Measurements from ENCODE around the gene SMAGP. TPM values are rescaled to one million over a fixed set of nuclear protein-coding genes. Genes with fewer than 3 reads are reported as not detected.
A peak's percentile ranks its signal among the peaks of the same experiment; 100 is the strongest.

The SMAGP gene
- total and polyA plus RNA-seq, 2 of the 4 experiments (the other 2 are of a cell fraction): 12.2 to 42.7 TPM

DNA sequence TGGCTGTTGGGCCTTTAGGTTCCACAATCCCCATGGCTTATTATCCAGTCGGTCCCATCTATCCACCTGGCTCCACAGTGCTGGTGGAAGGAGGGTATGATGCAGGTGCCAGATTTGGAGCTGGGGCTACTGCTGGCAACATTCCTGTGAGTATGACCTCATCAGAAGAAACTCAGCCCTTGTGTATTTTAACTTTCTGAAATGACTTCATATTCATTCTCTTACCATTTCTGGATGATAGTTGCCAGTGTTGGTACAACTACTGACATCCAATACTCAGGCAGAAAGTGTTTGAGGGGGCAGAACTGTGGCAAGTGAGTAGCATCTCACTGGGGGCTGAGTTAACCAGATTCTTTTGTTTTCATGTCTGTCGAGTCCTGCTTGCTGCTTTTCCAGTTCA lies 29.2 kb downstream of the SMAGP start:
- Histone ChIP-seq H2BK15ac (ENCODE audit: low read depth, low read length) (no peak overlapping the region), H3K36me3 (ENCODE audit: control insufficient read depth, insufficient read depth, low read length) (peaks cover 33% of the 10 kb centered on the region), H3K4ac (ENCODE audit: low read depth, low read length) (no peak overlapping the region), H3K9me1 (ENCODE audit: insufficient read depth, low read length) (peaks cover 18% of the 10 kb centered on the region), H4K8ac (ENCODE audit: low read depth in 2 of 2, low read length in 2 of 2) (no peak overlapping the region), H3K4me1 (ENCODE audit: control insufficient read depth, insufficient read depth, low read length) (peaks cover 8% of the 10 kb centered on the region), H2AK5ac (ENCODE audit: low read depth, low read length) (0 out of 2 replicates have a peak overlapping the region, but pooled peaks have one; percentile 14), H2BK120ac (ENCODE audit: low read depth, low read length) (no peak overlapping the region), H3K79me1 (ENCODE audit: low read depth in 1 of 2, low read length in 2 of 2) (peaks cover 27 to 65% of the 10 kb centered on the region in 2 experiments), H3K23ac (ENCODE audit: low read depth, low read length) (no peak overlapping the region), H4K20me1 (ENCODE audit: insufficient read depth, low read length) (peaks cover 9% of the 10 kb centered on the region; the same call in 1 of the 2 replicates), H2AFZ (replicated peaks; ENCODE audit: low read length, poor library complexity) (no peak overlapping the region), H2BK5ac (ENCODE audit: low read depth, low read length, poor library complexity, severe bottlenecking) (peak overlapping the region; percentile 59), H2BK20ac (ENCODE audit: low read depth, low read length) (no peak overlapping the region), H3K56ac (ENCODE audit: extremely low read depth, insufficient read depth, low read length) (no peak overlapping the region), H4K91ac (ENCODE audit: insufficient read depth, low read depth, low read length) (no peak overlapping the region), H3K9ac (ENCODE audit: low read depth, low read length) (0 out of 2 replicates have a peak overlapping the region, but pooled peaks have one; percentile 23), H2AK9ac (replicated peaks; ENCODE audit: low read depth, low read length, poor library complexity) (no peak overlapping the region), H4K5ac (ENCODE audit: low read depth, low read length) (no peak overlapping the region), H3K4me2 (ENCODE audit: low read depth, low read length) (peak overlapping the region; percentile 61), H3K14ac (replicated peaks; ENCODE audit: low read depth, low read length) (no peak overlapping the region), H3K27ac (ENCODE audit: insufficient read depth, low read length) (peak overlapping the region; percentile 38; the same call in 1 of the 2 replicates), H3K9me3 (ENCODE audit: control insufficient read depth, insufficient read depth, low read length) (no peaks in the 10 kb centered on the region), H3K18ac (ENCODE audit: low read depth, low read length) (no peak overlapping the region), H3K27me3 (ENCODE audit: control insufficient read depth, insufficient read depth, low read length) (no peaks in the 10 kb centered on the region), H3K4me3 (ENCODE audit: insufficient read depth, low read depth, low read length) (no peak overlapping the region)
- ChIA-PET POLR2A (ENCODE audit: unreplicated experiment) (interaction anchor here (0.6 kb wide), 1 partner anchor 30 kb away, joined by 3 read pairs; the partner anchor contains the start of gene SMAGP), CTCF (interaction anchor here (0.9 kb wide), 1 partner anchor 12 kb away, joined by 4 read pairs; no protein-coding TSS in a partner anchor)
- TF ChIP-seq CEBPB (IDR thresholded peaks at IDR 0.05; ENCODE audit: low read depth, low read length) (peak; percentile 27; the same call in 1 of the 2 replicates), RAD21 (IDR thresholded peaks at IDR 0.05; ENCODE audit: low read length) (no peak)
- ATAC-seq (ENCODE audit: low read depth) (peak; percentile 8), DNase-seq (peak; percentile 83)
- 60% methylated on average over 1 of the region's 2 CpGs; no CpG with 5 or more reads in 1 of the 2 experiments for WGBS, 2 experiments (ENCODE audit: extremely low coverage in 2 of 2, insufficient read length in 1 of 2)
- dilution Hi-C loops (cut with HindIII; ENCODE audit: low sequenced_read_pairs, unreplicated experiment) (no loop called here), intact Hi-C loops (cut with micrococcal nuclease) (no loop called here), in situ Hi-C loops (cut with MboI; ENCODE audit: low sequenced_read_pairs) (no loop called here)
- BruUV-seq (replicated peaks): no TSS peak

All from IMR-90 (cell line).